SK-N-SH (cell line): ENCODE measurements around the gene PERM1.

Experiments used
- EP300 ChIP-seq, 2 experiments: IDR thresholded peaks; 2 replicates each; pipeline versions ENCODE4 v1.4.0 to v1.6.1; 2012; ENCODE audit warnings: borderline replicate concordance in 1 of 2, low read depth in 1 of 2, low read length in 1 of 2
- POLR2AphosphoS5 ChIP-seq: IDR thresholded peaks from 2 replicates; pipeline ENCODE4 v1.6.1; 2012; ENCODE audit warnings: low read depth, low read length
- SMC3 ChIP-seq: IDR thresholded peaks from 2 replicates; pipeline ENCODE4 v1.6.1; 2012; ENCODE audit warnings: low read depth, low read length, improper control_type of control experiment
- TF ChIP-seq, protein P1 (sequence below): fragments of 200-600 bp; sonication (generic); IDR thresholded peaks from 2 replicates; pipeline ENCODE4 v1.6.1; 2017; ENCODE audit warnings: antibody characterized with exemption, mild to moderate bottlenecking, moderate library complexity

DNA sequence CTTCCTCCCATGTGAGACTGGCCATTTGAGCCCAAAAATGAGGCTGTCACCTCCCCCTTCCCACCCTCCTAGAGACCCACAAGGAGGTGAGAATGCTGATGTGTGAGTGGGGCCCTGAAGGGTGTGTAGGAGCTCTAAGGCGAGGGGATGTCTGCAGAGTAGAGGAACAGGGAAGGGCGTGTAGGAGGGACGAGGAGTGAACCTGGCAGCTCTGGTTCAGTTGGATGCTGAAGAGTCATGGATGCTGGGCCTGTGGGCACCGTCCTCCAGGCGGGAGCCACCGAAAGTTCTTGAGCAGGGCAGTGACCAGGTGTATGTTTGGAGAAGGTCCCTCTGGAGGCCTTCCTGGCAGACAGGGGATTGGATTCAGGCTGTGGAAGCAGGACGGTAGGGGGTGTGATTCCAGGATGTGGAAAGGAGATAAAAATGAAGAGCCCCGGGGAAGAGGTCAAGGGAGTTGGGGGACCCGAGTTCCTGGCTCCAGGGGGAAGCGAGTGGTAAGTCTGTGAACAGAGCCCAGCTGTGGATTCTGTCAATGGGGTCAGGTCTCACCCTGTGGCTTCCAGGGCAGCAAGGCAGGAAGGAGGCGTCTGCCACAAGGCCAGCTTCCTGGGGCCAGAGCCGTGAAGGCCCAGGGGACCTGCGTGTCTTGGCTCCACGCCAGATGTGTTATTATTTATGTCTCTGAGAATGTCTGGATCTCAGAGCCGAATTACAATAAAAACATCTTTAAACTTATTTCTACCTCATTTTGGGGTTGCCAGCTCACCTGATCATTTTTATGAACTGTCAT, 50.3 kb downstream of the PERM1 start:
- TF ChIP-seq SMC3: no peak
- no peak for TF ChIP-seq POLR2AphosphoS5
- TF ChIP-seq, protein P1, sequence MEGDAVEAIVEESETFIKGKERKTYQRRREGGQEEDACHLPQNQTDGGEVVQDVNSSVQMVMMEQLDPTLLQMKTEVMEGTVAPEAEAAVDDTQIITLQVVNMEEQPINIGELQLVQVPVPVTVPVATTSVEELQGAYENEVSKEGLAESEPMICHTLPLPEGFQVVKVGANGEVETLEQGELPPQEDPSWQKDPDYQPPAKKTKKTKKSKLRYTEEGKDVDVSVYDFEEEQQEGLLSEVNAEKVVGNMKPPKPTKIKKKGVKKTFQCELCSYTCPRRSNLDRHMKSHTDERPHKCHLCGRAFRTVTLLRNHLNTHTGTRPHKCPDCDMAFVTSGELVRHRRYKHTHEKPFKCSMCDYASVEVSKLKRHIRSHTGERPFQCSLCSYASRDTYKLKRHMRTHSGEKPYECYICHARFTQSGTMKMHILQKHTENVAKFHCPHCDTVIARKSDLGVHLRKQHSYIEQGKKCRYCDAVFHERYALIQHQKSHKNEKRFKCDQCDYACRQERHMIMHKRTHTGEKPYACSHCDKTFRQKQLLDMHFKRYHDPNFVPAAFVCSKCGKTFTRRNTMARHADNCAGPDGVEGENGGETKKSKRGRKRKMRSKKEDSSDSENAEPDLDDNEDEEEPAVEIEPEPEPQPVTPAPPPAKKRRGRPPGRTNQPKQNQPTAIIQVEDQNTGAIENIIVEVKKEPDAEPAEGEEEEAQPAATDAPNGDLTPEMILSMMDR: no peak
- TF ChIP-seq EP300 (IDR thresholded peaks at IDR 0.05; ENCODE audit: borderline replicate concordance in 1 of 2, low read depth in 1 of 2, low read length in 1 of 2): no peak
